ENCODE data around the gene PDE3B.
"Not testable (repeated sequence)": the region's sequence is repeated elsewhere in the genome, so short reads cannot be mapped to it uniquely, and the experiment has no call there.

PDE3B gene

GRCh38 chr11:14750911-14751310 lies 107.3 kb downstream of the PDE3B start:
- no peak for DNase-seq

GRCh38 chr11:14751975-14752407 lies 108.4 kb downstream of the PDE3B start:
- DNase-seq: no peak

- no peak for DNase-seq
These were observed 111.5 kb downstream of the PDE3B start for GRCh38 chr11:14755140-14755539.

- no peak for DNase-seq
These were observed 112.7 kb downstream of the PDE3B start for GRCh38 chr11:14756349-14756748.

- DNase-seq: not testable (repeated sequence)
These were observed 115.9 kb downstream of the PDE3B start for GRCh38 chr11:14759300-14760012.

GRCh38 chr11:14764179-14764578 lies 120.6 kb downstream of the PDE3B start:
- no peak for DNase-seq

GRCh38 chr11:14764579-14765527 lies 121.2 kb downstream of the PDE3B start:
- DNase-seq: no peak

- DNase-seq: no peak
These were observed 123.0 kb downstream of the PDE3B start for GRCh38 chr11:14766585-14766984.

- DNase-seq: no peak
These were observed 125.1 kb downstream of the PDE3B start for GRCh38 chr11:14768526-14769188.

- no peak for DNase-seq
These were observed 130.2 kb downstream of the PDE3B start for GRCh38 chr11:14773755-14774154.

GRCh38 chr11:14774721-14775120 lies 131.1 kb downstream of the PDE3B start:
- no peak for DNase-seq

- DNase-seq: no peak
These were observed 132.3 kb downstream of the PDE3B start for GRCh38 chr11:14775897-14776296.

- DNase-seq: not testable (repeated sequence)
These were observed 134.9 kb downstream of the PDE3B start for GRCh38 chr11:14778460-14778859.

- no peak for DNase-seq
These were observed 140.2 kb downstream of the PDE3B start for GRCh38 chr11:14783788-14784187.

- DNase-seq: no peak
These were observed 140.6 kb downstream of the PDE3B start for GRCh38 chr11:14784230-14784629.

GRCh38 chr11:14789879-14790484 lies 146.4 kb downstream of the PDE3B start:
- no peak for DNase-seq

GRCh38 chr11:14793546-14793945 lies 149.9 kb downstream of the PDE3B start:
- no peak for DNase-seq

GRCh38 chr11:14796028-14796427 lies 152.4 kb downstream of the PDE3B start:
- not testable (repeated sequence) for DNase-seq

- no peak for DNase-seq
These were observed 160.2 kb downstream of the PDE3B start for GRCh38 chr11:14803846-14804245.

- DNase-seq: no peak
These were observed 165.9 kb downstream of the PDE3B start for GRCh38 chr11:14809466-14809865.

- no peak for DNase-seq
These were observed 169.2 kb downstream of the PDE3B start for GRCh38 chr11:14812757-14813156.

- DNase-seq: no peak
These were observed 169.9 kb downstream of the PDE3B start for GRCh38 chr11:14813516-14813915.

- DNase-seq: no peak
These were observed 175.2 kb downstream of the PDE3B start for GRCh38 chr11:14818779-14819178.
